ENCODE data around the gene ZDHHC13.

Gene ZDHHC13

DNA sequence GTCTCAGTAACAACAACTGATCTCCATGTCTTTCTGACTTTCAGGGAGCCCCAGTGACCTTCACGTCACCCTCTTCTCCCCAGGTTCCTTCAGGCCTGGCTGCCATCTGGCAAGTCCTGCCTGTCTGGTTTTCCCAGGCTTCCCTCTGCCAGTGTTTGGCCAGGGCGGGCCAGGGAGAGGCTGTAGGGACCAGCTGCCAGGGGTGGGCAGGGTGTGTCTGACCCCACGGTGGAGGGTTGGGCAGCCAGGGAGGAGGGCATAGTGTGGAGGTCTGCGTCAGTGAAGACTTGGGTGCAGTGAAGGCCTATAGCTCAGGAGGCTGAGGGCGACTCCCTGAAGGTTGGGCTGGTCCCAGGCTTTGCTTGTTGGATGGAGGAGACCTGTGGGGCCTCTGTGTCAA, 44.5 kb upstream of the ZDHHC13 start:
- ATAC-seq: no peak
- TF ChIP-seq GLIS3 (CRISPR knock-in tag; IDR thresholded peaks at IDR 0.05) (no peak), TCF4 (CRISPR knock-in tag; IDR thresholded peaks at IDR 0.05; ENCODE audit: borderline replicate concordance) (no peak), ESRRG (CRISPR knock-in tag; IDR thresholded peaks at IDR 0.05) (no peak), SNAI2 (CRISPR knock-in tag; IDR thresholded peaks at IDR 0.05) (no peak), OSR1 (CRISPR knock-in tag; IDR thresholded peaks at IDR 0.05) (no peak), RARB (CRISPR knock-in tag; IDR thresholded peaks at IDR 0.05) (no peak), ARNTL (CRISPR knock-in tag; IDR thresholded peaks at IDR 0.05; ENCODE audit: borderline replicate concordance, low read depth) (no peak)
- TF ChIP-seq, protein P1, sequence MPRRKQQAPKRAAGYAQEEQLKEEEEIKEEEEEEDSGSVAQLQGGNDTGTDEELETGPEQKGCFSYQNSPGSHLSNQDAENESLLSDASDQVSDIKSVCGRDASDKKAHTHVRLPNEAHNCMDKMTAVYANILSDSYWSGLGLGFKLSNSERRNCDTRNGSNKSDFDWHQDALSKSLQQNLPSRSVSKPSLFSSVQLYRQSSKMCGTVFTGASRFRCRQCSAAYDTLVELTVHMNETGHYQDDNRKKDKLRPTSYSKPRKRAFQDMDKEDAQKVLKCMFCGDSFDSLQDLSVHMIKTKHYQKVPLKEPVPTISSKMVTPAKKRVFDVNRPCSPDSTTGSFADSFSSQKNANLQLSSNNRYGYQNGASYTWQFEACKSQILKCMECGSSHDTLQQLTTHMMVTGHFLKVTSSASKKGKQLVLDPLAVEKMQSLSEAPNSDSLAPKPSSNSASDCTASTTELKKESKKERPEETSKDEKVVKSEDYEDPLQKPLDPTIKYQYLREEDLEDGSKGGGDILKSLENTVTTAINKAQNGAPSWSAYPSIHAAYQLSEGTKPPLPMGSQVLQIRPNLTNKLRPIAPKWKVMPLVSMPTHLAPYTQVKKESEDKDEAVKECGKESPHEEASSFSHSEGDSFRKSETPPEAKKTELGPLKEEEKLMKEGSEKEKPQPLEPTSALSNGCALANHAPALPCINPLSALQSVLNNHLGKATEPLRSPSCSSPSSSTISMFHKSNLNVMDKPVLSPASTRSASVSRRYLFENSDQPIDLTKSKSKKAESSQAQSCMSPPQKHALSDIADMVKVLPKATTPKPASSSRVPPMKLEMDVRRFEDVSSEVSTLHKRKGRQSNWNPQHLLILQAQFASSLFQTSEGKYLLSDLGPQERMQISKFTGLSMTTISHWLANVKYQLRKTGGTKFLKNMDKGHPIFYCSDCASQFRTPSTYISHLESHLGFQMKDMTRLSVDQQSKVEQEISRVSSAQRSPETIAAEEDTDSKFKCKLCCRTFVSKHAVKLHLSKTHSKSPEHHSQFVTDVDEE (CRISPR knock-in tag; IDR thresholded peaks at IDR 0.05): no peak
- TF ChIP-seq, protein P2, sequence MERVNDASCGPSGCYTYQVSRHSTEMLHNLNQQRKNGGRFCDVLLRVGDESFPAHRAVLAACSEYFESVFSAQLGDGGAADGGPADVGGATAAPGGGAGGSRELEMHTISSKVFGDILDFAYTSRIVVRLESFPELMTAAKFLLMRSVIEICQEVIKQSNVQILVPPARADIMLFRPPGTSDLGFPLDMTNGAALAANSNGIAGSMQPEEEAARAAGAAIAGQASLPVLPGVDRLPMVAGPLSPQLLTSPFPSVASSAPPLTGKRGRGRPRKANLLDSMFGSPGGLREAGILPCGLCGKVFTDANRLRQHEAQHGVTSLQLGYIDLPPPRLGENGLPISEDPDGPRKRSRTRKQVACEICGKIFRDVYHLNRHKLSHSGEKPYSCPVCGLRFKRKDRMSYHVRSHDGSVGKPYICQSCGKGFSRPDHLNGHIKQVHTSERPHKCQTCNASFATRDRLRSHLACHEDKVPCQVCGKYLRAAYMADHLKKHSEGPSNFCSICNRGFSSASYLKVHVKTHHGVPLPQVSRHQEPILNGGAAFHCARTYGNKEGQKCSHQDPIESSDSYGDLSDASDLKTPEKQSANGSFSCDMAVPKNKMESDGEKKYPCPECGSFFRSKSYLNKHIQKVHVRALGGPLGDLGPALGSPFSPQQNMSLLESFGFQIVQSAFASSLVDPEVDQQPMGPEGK (CRISPR knock-in tag; IDR thresholded peaks at IDR 0.05; ENCODE audit: borderline replicate concordance): no peak

DNA sequence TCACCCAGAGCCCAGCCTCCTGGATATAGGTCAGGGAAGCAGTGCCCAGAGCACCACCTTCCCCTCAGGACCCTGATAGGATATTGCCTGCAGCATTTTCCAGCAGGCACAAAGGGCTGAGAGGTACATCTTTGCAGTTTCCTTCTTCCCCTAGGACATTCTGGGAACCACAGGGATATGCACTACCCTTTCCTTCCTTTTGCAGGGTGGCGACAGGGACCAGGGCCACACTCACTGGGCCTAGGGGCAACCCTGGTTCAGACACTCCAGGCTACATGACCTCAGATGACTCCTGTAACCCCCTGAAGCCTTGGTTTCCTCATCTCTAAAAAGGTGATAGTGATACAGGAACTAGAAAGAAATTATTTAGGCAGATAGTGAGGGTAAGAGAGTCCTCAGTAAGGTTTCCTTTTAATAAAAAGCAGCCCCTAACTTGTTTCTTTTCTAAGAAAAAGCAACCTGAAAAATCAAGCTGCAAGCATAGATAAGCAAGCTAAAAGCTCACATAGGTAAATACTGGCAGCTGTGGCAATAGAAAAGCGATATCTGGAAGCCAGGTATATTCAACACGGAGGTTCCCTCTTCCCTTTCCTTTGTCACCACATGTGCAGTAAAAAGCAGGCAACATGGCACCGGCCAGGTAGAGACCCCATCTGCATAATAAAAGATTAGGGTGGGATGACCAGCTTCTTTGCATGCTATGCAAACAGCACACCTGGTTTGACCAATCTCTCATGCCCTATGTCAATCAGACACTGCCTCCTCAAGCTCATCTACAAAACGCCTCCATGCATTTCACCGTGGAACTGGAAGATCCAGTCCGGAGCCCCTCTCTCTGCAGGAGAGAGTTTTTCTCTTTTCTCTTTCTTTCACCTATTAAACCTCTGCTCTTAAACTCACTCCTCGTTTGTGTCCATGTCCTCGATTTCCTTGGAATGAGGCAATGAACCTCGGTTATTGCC, 43.2 kb upstream of the ZDHHC13 start:
- TF ChIP-seq BACH2 (CRISPR knock-in tag; IDR thresholded peaks at IDR 0.05; ENCODE audit: borderline replicate concordance): no peak
- TF ChIP-seq ARNTL (CRISPR knock-in tag; IDR thresholded peaks at IDR 0.05; ENCODE audit: borderline replicate concordance, low read depth): no peak
- TF ChIP-seq, protein P3, sequence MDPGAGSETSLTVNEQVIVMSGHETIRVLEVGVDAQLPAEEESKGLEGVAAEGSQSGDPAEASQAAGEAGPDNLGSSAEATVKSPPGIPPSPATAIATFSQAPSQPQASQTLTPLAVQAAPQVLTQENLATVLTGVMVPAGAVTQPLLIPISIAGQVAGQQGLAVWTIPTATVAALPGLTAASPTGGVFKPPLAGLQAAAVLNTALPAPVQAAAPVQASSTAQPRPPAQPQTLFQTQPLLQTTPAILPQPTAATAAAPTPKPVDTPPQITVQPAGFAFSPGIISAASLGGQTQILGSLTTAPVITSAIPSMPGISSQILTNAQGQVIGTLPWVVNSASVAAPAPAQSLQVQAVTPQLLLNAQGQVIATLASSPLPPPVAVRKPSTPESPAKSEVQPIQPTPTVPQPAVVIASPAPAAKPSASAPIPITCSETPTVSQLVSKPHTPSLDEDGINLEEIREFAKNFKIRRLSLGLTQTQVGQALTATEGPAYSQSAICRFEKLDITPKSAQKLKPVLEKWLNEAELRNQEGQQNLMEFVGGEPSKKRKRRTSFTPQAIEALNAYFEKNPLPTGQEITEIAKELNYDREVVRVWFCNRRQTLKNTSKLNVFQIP (CRISPR knock-in tag; IDR thresholded peaks at IDR 0.05; ENCODE audit: borderline replicate concordance, low read depth): no peak
- no peak for TF ChIP-seq ZFP3 (CRISPR knock-in tag; IDR thresholded peaks at IDR 0.05)
- TF ChIP-seq ZNF565 (CRISPR knock-in tag; conservative IDR thresholded peaks at IDR 0.05; ENCODE audit: low read depth): no peak
- TF ChIP-seq SNAI2 (CRISPR knock-in tag; IDR thresholded peaks at IDR 0.05): no peak
- no peak for TF ChIP-seq ZNF70 (CRISPR knock-in tag; IDR thresholded peaks at IDR 0.05)
- no peak for TF ChIP-seq ISL1 (CRISPR knock-in tag; IDR thresholded peaks at IDR 0.05)
- no peak for TF ChIP-seq ESRRG (CRISPR knock-in tag; IDR thresholded peaks at IDR 0.05)
- no peak for TF ChIP-seq ZC3H10 (CRISPR knock-in tag; IDR thresholded peaks at IDR 0.05)
- TF ChIP-seq TCF4 (CRISPR knock-in tag; IDR thresholded peaks at IDR 0.05; ENCODE audit: borderline replicate concordance): no peak
- ATAC-seq: no peak

DNA sequence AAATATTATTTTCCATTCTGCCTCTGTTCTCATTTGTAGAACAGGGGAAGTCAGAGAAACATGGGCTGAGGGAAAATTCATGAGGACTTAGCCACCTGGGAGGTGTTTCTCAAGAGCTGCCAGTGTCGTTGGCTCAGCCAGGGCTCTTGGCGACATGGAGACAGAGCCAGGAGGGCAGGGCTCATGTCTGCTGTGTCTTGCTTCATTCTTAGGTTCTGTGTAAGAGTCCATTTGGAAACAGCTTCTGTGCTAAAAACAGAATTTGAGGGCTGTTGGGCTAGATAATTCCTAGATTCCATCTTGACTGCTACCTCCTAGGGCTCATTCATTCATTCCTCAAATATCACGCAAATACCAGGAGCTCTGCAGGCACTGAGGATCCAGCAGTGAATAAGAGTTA, 41.3 kb upstream of the ZDHHC13 start:
- ATAC-seq: no peak
- TF ChIP-seq, protein P4, sequence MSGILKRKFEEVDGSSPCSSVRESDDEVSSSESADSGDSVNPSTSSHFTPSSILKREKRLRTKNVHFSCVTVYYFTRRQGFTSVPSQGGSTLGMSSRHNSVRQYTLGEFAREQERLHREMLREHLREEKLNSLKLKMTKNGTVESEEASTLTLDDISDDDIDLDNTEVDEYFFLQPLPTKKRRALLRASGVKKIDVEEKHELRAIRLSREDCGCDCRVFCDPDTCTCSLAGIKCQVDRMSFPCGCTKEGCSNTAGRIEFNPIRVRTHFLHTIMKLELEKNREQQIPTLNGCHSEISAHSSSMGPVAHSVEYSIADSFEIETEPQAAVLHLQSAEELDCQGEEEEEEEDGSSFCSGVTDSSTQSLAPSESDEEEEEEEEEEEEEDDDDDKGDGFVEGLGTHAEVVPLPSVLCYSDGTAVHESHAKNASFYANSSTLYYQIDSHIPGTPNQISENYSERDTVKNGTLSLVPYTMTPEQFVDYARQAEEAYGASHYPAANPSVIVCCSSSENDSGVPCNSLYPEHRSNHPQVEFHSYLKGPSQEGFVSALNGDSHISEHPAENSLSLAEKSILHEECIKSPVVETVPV (CRISPR knock-in tag; IDR thresholded peaks at IDR 0.05): no peak
- TF ChIP-seq ARNTL (CRISPR knock-in tag; IDR thresholded peaks at IDR 0.05; ENCODE audit: borderline replicate concordance, low read depth) (no peak), ZNF8 (CRISPR knock-in tag; IDR thresholded peaks at IDR 0.05) (no peak), OSR1 (CRISPR knock-in tag; IDR thresholded peaks at IDR 0.05) (no peak), ZC3H10 (CRISPR knock-in tag; IDR thresholded peaks at IDR 0.05) (no peak), TCF4 (CRISPR knock-in tag; IDR thresholded peaks at IDR 0.05; ENCODE audit: borderline replicate concordance) (no peak), PPARA (CRISPR knock-in tag; IDR thresholded peaks at IDR 0.05; ENCODE audit: borderline replicate concordance) (no peak), ZNF70 (CRISPR knock-in tag; IDR thresholded peaks at IDR 0.05) (no peak), TOX (CRISPR knock-in tag; IDR thresholded peaks at IDR 0.05; ENCODE audit: borderline replicate concordance) (no peak), ZFP30 (CRISPR knock-in tag; IDR thresholded peaks at IDR 0.05) (no peak), ZNF565 (CRISPR knock-in tag; conservative IDR thresholded peaks at IDR 0.05; ENCODE audit: low read depth) (no peak)
- TF ChIP-seq, protein P3 (CRISPR knock-in tag; IDR thresholded peaks at IDR 0.05; ENCODE audit: borderline replicate concordance, low read depth): no peak
- TF ChIP-seq, protein P2 (CRISPR knock-in tag; IDR thresholded peaks at IDR 0.05; ENCODE audit: borderline replicate concordance): no peak
- TF ChIP-seq, protein P1 (CRISPR knock-in tag; IDR thresholded peaks at IDR 0.05): no peak
